Nephron (organoid): ENCODE measurements around the gene KANSL1.
A peak's percentile ranks its signal among the peaks of the same experiment; 100 is the strongest.
"Not testable (repeated sequence)": the region's sequence is repeated elsewhere in the genome, so short reads cannot be mapped to it uniquely, and the experiment has no call there.

Experiments used
- H3K27ac Mint-ChIP-seq, 3 experiments: 2 replicates each; pipeline ENCODE4 v1.8.0; 2020; ENCODE audit warnings: mixed read lengths in 3 of 3, mild to moderate bottlenecking in 2 of 3, moderate library complexity in 1 of 3
- H3K27me3 Mint-ChIP-seq: 2 replicates; pipeline ENCODE4 v1.8.0; 2021; ENCODE audit warnings: low read depth, mild to moderate bottlenecking, moderate library complexity, mixed read lengths
- H3K36me3 Mint-ChIP-seq: 2 replicates; pipeline ENCODE4 v1.8.0; 2020; ENCODE audit warnings: low read depth, mixed read lengths
- H3K4me1 Mint-ChIP-seq: 2 replicates; pipeline ENCODE4 v1.8.0; 2020; ENCODE audit warnings: mixed read lengths
- H3K4me3 Mint-ChIP-seq, 3 experiments: 2 replicates each; pipeline ENCODE4 v1.8.0; 2020; ENCODE audit warnings: mild to moderate bottlenecking in 3 of 3, mixed read lengths in 3 of 3, moderate library complexity in 2 of 3
- H3K9me3 Mint-ChIP-seq: 2 replicates; pipeline ENCODE4 v1.8.0; 2020; ENCODE audit warnings: mixed read lengths
- TF ChIP-seq, protein P1 (sequence below), 3 experiments: fragments of 200-600 bp; sonication (generic); IDR thresholded peaks; one replicate each; pipeline ENCODE4 v1.5.0; 2021; ENCODE audit warnings: antibody characterized with exemption in 3 of 3; ENCODE audit not compliant: unreplicated experiment in 3 of 3

The KANSL1 gene

GRCh38 chr17:46186827-46187235, 6.4 kb downstream of the KANSL1 start:
- not testable (repeated sequence) for H3K27me3 Mint-ChIP-seq, H3K9me3 Mint-ChIP-seq, H3K36me3 Mint-ChIP-seq, H3K4me3 Mint-ChIP-seq
- Mint-ChIP-seq H3K27ac (peak overlapping the region in 1 of 3 experiments; percentile 22), H3K4me1 (peaks cover 62% of the 10 kb centered on the region)
- TF ChIP-seq, protein P1, sequence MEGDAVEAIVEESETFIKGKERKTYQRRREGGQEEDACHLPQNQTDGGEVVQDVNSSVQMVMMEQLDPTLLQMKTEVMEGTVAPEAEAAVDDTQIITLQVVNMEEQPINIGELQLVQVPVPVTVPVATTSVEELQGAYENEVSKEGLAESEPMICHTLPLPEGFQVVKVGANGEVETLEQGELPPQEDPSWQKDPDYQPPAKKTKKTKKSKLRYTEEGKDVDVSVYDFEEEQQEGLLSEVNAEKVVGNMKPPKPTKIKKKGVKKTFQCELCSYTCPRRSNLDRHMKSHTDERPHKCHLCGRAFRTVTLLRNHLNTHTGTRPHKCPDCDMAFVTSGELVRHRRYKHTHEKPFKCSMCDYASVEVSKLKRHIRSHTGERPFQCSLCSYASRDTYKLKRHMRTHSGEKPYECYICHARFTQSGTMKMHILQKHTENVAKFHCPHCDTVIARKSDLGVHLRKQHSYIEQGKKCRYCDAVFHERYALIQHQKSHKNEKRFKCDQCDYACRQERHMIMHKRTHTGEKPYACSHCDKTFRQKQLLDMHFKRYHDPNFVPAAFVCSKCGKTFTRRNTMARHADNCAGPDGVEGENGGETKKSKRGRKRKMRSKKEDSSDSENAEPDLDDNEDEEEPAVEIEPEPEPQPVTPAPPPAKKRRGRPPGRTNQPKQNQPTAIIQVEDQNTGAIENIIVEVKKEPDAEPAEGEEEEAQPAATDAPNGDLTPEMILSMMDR (IDR thresholded peaks at IDR 0.05; ENCODE audit: unreplicated experiment in 3 of 3), result peak in 2 of 3 experiments; percentile 26 to 42

- Mint-ChIP-seq H3K4me3 (no peak overlapping the region), H3K27me3 (no peaks in the 10 kb centered on the region), H3K36me3 (no peaks in the 10 kb centered on the region), H3K27ac (peak overlapping the region in 1 of 3 experiments; percentile 2), H3K4me1 (peaks cover 54% of the 10 kb centered on the region), H3K9me3 (no peaks in the 10 kb centered on the region)
- TF ChIP-seq, protein P1 (IDR thresholded peaks at IDR 0.05; ENCODE audit: unreplicated experiment in 3 of 3), result no peak
These were observed 8.5 kb downstream of the KANSL1 start for GRCh38 chr17:46184696-46185095.

DNA sequence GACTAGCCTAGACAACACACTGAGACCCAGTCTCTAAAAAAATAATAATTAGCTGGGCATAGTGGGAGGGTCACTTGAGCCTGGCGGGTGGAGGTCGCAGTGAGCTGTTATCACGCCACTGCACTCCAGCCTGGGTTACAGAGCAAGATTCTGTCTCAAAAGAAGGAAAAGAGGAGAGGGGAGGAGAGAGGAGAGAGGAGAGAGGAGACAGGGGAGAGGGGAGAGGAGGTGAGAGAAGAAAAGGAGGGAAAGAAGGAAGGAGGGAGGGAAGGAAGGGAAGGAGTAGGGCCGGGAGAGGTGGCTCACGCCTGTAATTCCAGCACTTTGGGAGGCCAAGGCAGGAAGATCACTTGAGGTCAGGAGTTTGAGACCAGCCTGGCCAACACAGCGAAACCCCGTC, 9.8 kb downstream of the KANSL1 start:
- not testable (repeated sequence) for H3K27ac Mint-ChIP-seq, H3K27me3 Mint-ChIP-seq, H3K4me3 Mint-ChIP-seq, H3K9me3 Mint-ChIP-seq, H3K36me3 Mint-ChIP-seq
- H3K4me1 Mint-ChIP-seq, result peaks cover 52% of the 10 kb centered on the region

GRCh38 chr17:46182961-46183360, 10.3 kb downstream of the KANSL1 start:
- Mint-ChIP-seq H3K27ac (peak overlapping the region in 2 of 3 experiments; percentile 16 to 73), H3K4me3 (no peak overlapping the region), H3K4me1 (peaks cover 52% of the 10 kb centered on the region), H3K36me3 (peaks cover 7% of the 10 kb centered on the region), H3K9me3 (no peaks in the 10 kb centered on the region), H3K27me3 (no peaks in the 10 kb centered on the region)
- TF ChIP-seq, protein P1 (IDR thresholded peaks at IDR 0.05; ENCODE audit: unreplicated experiment in 3 of 3), result no peak

DNA sequence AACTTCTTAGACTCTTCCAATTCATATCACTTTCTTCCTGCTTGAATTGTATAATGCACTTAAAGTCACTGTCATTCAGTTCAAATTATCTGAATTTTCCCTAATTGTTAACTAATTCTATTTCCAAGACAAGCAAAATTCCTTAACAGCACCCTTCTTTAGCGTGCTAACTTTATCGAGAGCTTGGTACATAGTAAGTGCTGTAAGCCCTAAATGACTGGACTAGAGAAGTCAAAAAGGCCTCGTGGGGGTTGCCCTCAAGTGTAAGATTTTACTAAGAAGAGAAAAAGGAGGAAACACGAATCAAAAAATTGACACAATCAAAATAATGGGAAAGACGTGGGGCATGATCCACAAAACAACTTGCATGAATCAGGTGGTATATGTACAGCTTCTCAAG, 11.3 kb downstream of the KANSL1 start:
- peaks cover 7% of the 10 kb centered on the region for H3K36me3 Mint-ChIP-seq
- H3K27ac Mint-ChIP-seq, result peak overlapping the region in 2 of 3 experiments; percentile 12 to 25
- TF ChIP-seq, protein P1 (IDR thresholded peaks at IDR 0.05; ENCODE audit: unreplicated experiment in 3 of 3), result no peak
- peaks cover 47% of the 10 kb centered on the region for H3K4me1 Mint-ChIP-seq
- no peaks in the 10 kb centered on the region for H3K27me3 Mint-ChIP-seq
- no peaks in the 10 kb centered on the region for H3K9me3 Mint-ChIP-seq
- no peak overlapping the region for H3K4me3 Mint-ChIP-seq

DNA sequence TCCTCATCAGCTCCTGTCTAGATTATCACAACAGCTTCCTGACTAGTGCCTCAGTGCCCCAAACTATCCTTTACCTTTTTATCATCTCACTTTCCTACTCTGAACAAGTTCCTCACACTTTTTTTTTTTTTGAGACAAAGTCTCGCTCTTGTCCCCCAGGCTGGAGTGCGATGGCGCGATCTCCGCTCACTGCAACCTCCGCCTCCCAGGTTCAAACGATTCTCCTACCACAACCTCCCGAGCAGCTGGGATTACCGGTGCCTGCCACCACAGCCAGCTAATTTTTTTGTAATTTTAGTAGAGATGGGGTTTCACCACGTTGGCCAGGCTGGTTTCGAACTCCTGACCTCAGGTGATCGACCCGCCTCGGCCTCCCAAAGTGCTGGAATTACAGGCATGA, 11.9 kb downstream of the KANSL1 start:
- not testable (repeated sequence) for H3K36me3 Mint-ChIP-seq, H3K4me3 Mint-ChIP-seq, H3K27ac Mint-ChIP-seq, H3K9me3 Mint-ChIP-seq, H3K27me3 Mint-ChIP-seq
- H3K4me1 Mint-ChIP-seq, result peaks cover 52% of the 10 kb centered on the region

DNA sequence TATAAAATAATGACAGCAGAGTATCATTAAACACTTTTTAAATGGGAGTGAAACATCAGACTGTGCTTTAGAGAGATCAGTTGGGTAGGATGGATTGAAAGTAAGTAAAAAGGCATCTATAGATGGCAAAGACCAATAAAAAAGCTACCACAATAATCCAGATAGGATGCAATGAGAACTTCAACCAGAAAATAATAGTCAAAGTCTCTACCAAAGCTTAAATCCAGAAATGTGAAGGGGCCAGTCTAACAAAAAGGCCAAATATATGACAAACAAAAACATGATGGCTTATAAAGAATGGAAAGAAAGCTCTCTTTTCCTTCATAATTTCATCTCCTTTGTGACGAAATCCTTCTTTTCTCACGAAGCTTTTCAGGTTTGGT, 12.3 kb downstream of the KANSL1 start:
- no peak overlapping the region for H3K27ac Mint-ChIP-seq
- peaks cover 7% of the 10 kb centered on the region for H3K36me3 Mint-ChIP-seq
- H3K9me3 Mint-ChIP-seq, result no peaks in the 10 kb centered on the region
- TF ChIP-seq, protein P1 (IDR thresholded peaks at IDR 0.05; ENCODE audit: unreplicated experiment in 3 of 3), result no peak
- H3K4me3 Mint-ChIP-seq, result no peak overlapping the region
- peaks cover 55% of the 10 kb centered on the region for H3K4me1 Mint-ChIP-seq
- H3K27me3 Mint-ChIP-seq, result no peaks in the 10 kb centered on the region

- not testable (repeated sequence) for H3K9me3 Mint-ChIP-seq, H3K27me3 Mint-ChIP-seq, H3K4me3 Mint-ChIP-seq, H3K36me3 Mint-ChIP-seq, H3K27ac Mint-ChIP-seq
- peaks cover 57% of the 10 kb centered on the region for H3K4me1 Mint-ChIP-seq
These were observed 12.9 kb downstream of the KANSL1 start for GRCh38 chr17:46180185-46180891.
